Effector memory CD8-positive, alpha-beta T cell (primary cell): ENCODE measurements around the gene SMYD2.

ENCODE experiments used
- ATAC-seq: fragments of 150-1000 bp; cut with Tn5 transposase; replicated peaks from 2 replicates; pipeline ENCODE4 v1.10.0; 2021; ENCODE audit warnings: mild to moderate bottlenecking, moderate library complexity
- DNase-seq, 3 experiments: peaks; one replicate each; pipeline ENCODE4 v3.0.0; 2021
- H3K27ac Mint-ChIP-seq, 2 donors: one replicate each; pipeline ENCODE4 v1.8.0; 2022; ENCODE audit warnings: mild to moderate bottlenecking in 2 of 2, mixed read lengths in 2 of 2, moderate library complexity in 2 of 2
- H3K27me3 Mint-ChIP-seq, 2 donors: one replicate each; pipeline ENCODE4 v1.8.0; 2022; ENCODE audit warnings: mixed read lengths in 2 of 2
- H3K36me3 Mint-ChIP-seq: one replicate; pipeline ENCODE4 v1.8.0; 2022; ENCODE audit warnings: mild to moderate bottlenecking, moderate library complexity, mixed read lengths; ENCODE audit not compliant: insufficient read depth
- H3K4me1 Mint-ChIP-seq, 2 donors: one replicate each; pipeline ENCODE4 v1.8.0; 2022; ENCODE audit warnings: low read depth in 2 of 2, mixed read lengths in 2 of 2
- H3K4me3 Mint-ChIP-seq, 2 donors: one replicate each; pipeline ENCODE4 v1.8.0; 2022; ENCODE audit warnings: mild to moderate bottlenecking in 2 of 2, mixed read lengths in 2 of 2, moderate library complexity in 2 of 2
- H3K9me3 Mint-ChIP-seq, 2 donors: one replicate each; pipeline ENCODE4 v1.8.0; 2022; ENCODE audit warnings: mixed read lengths in 2 of 2
- total RNA-seq, 9 experiments: gene quantifications; one replicate each; lab custom pipeline; 2026; lab: John Stamatoyannopoulos, UW

Gene SMYD2, protein sequence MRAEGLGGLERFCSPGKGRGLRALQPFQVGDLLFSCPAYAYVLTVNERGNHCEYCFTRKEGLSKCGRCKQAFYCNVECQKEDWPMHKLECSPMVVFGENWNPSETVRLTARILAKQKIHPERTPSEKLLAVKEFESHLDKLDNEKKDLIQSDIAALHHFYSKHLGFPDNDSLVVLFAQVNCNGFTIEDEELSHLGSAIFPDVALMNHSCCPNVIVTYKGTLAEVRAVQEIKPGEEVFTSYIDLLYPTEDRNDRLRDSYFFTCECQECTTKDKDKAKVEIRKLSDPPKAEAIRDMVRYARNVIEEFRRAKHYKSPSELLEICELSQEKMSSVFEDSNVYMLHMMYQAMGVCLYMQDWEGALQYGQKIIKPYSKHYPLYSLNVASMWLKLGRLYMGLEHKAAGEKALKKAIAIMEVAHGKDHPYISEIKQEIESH
- 20.0 to 83.6 (median 25.6) reads per million in 9 experiments for total RNA-seq

DNA sequence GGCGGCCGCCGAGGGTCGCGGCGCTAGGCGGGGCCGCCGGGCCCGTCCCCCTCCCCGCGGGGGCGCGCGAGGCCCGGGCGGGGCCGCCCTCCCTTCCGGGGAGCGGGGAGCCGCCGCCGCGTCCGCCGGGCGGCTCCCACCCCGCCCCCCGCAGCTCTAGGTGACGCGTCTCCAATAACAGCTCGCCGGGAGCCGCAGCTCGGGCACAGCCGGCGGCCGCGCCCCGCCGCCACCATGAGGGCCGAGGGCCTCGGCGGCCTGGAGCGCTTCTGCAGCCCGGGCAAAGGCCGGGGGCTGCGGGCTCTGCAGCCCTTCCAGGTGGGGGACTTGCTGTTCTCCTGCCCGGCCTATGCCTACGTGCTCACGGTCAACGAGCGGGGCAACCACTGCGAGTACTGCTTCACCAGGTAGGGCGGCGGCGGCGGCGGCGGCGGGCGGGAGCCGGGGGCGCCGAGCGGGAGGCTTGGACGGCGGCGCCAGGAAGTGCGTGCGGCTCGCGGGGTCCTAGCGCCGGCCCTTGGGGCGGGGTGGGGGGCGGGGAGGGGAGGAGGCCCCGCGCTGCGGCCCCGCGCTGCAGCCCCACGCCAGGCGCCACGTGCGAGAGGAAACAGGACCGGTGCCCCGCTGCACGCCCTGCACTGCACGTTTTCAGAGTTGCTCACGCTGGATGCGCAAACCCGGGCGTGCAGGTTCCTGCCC lies at the start of gene SMYD2:
SMYD2 (plus strand) TSS at position 139 of the 699 bp plus-strand sequence; CDS start at position 235, 96 bp downstream.
- H3K4me1 Mint-ChIP-seq: peaks cover 29 to 50% of the 10 kb centered on the region in 2 donors
- no peaks in the 10 kb centered on the region for H3K9me3 Mint-ChIP-seq
- H3K27ac Mint-ChIP-seq: peak within 1 kb of the TSS; percentile 84 to 85
- DNase-seq (peak; percentile 49 to 53 (median 53)), ATAC-seq (peak; percentile 78)
- peaks cover 5% of the 10 kb centered on the region for H3K36me3 Mint-ChIP-seq
- H3K27me3 Mint-ChIP-seq: no peaks in the 10 kb centered on the region
- H3K4me3 Mint-ChIP-seq: peak within 1 kb of the TSS; percentile 82 to 87

DNA sequence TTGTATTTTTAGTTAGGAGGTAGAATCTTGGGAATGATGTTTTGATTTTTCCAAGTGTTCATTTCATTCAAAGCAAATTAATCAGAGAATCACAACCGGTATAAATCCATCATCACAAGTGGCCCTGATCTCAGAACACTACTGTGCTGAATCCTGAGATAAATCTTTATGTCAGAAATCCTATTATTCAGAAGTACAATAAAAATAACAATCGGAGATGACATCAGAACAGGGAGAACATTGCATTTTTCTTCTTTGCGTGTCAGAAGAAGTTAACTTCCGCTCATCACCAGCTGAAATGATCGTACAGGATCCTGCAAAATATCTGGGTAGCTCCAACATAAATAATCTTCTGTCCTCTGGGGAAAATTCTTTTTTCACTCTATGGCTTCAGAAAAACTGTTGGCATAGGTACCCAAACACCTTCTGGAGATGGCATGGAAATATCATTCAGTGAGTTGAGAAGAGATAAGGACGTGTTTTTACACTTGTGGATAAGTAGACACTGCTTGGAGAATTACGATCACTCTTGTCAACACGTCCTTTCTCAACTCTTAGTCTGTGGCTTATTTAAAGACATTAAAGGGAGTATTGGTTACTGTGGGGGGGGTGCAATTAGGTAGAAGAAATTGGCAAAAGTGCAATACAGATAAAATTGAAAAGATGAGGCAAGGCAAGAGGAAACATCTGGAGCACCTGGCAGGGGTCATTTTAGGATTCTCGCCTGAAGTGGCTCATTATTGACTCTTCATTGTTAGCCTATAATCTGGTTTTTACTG lies 46.9 kb upstream of the SMYD2 start:
- Mint-ChIP-seq H3K36me3 (no peaks in the 10 kb centered on the region), H3K27me3 (peaks cover 46 to 66% of the 10 kb centered on the region in 2 donors), H3K27ac (no peak overlapping the region), H3K4me3 (no peak overlapping the region), H3K9me3 (no peaks in the 10 kb centered on the region), H3K4me1 (no peaks in the 10 kb centered on the region)
- no peak for ATAC-seq
- no peak for DNase-seq

- DNase-seq: no peak
- no peak overlapping the region for H3K4me3 Mint-ChIP-seq
- no peak overlapping the region for H3K27ac Mint-ChIP-seq
- H3K9me3 Mint-ChIP-seq: no peaks in the 10 kb centered on the region
- peaks cover 49 to 69% of the 10 kb centered on the region in 2 donors for H3K27me3 Mint-ChIP-seq
- H3K36me3 Mint-ChIP-seq: no peaks in the 10 kb centered on the region
- no peak for ATAC-seq
- H3K4me1 Mint-ChIP-seq: no peaks in the 10 kb centered on the region
Measured at GRCh38 chr1:214234635-214235025, 46.3 kb upstream of the SMYD2 start.

DNA sequence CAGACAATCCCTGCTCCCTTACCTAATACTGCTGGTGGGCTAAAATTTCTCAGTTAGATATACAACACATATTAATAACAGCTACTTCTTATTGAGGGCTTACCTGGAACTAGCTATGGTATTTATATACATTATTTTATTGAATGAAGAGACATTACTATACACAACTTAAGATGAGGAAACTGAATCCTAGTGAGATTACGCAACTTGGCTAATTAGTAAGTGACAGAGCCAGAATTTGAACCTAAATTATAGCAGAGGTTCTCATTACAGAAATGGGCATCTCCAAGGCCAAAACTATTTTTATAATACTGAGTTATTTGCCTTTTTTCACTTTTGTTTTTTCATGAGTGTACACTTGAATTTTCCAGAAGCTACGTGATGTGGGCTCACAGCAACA lies 44.5 kb upstream of the SMYD2 start:
- Mint-ChIP-seq H3K9me3 (no peaks in the 10 kb centered on the region), H3K36me3 (no peaks in the 10 kb centered on the region), H3K27me3 (peaks cover 47 to 56% of the 10 kb centered on the region in 2 donors), H3K27ac (no peak overlapping the region), H3K4me3 (no peak overlapping the region), H3K4me1 (peaks cover 0 to 2% of the 10 kb centered on the region in 2 donors)
- ATAC-seq (no peak), DNase-seq (no peak)

DNA sequence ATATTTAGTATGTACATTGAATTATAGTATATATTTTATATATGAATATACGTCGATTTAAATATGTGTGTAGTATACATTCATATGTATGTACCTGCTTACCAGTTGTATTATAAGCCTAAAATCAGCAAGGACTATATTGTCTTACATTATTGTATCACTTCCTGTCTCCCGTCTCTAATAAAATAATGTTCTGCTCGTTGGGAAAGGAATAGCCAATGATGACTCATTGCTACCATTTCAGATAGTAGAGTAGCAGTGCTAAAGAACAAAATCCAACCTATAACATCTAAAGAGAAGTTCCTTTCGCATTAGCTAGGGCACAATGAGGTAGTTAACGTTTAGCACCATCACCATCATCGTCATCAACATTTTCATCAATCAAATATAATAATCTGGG lies 39.9 kb upstream of the SMYD2 start:
- no peak overlapping the region for H3K27ac Mint-ChIP-seq
- no peak for ATAC-seq
- no peak for DNase-seq
- peaks cover 0 to 2% of the 10 kb centered on the region in 2 donors for H3K4me1 Mint-ChIP-seq
- no peak overlapping the region for H3K4me3 Mint-ChIP-seq
- H3K27me3 Mint-ChIP-seq: peaks cover 54 to 60% of the 10 kb centered on the region in 2 donors
- H3K9me3 Mint-ChIP-seq: no peaks in the 10 kb centered on the region
- no peaks in the 10 kb centered on the region for H3K36me3 Mint-ChIP-seq

DNA sequence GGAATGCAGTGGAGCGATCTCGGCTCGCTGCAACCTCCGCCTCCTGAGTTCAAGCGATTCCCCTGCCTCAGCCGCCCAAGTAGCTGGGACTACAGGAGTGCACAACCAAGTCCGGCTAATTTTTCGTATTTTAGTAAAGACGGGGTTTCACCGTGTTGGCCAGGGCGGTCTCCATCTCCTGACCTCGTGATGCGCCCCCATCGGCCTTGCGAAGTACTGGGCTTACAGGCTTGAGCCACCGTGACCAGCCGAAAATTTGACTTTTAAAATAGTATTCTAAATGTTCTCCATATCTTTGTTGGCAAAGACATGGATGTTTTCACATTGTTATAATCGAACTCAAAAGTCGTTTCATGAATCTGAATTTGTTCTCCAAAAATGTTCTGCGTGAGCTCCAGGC lies 36.7 kb upstream of the SMYD2 start:
- Mint-ChIP-seq H3K27me3 (peaks cover 51% of the 10 kb centered on the region in 2 donors), H3K9me3 (no peaks in the 10 kb centered on the region), H3K4me3 (no peak overlapping the region), H3K4me1 (peaks cover 0 to 2% of the 10 kb centered on the region in 2 donors), H3K36me3 (no peaks in the 10 kb centered on the region), H3K27ac (no peak overlapping the region)
- DNase-seq (no peak), ATAC-seq (no peak)

GRCh38 chr1:214244841-214245240 lies 36.1 kb upstream of the SMYD2 start:
- H3K4me1 Mint-ChIP-seq: peaks cover 0 to 1% of the 10 kb centered on the region in 2 donors
- DNase-seq (no peak), ATAC-seq (no peak)
- H3K9me3 Mint-ChIP-seq: no peaks in the 10 kb centered on the region
- no peaks in the 10 kb centered on the region for H3K36me3 Mint-ChIP-seq
- H3K27me3 Mint-ChIP-seq: peaks cover 52 to 54% of the 10 kb centered on the region in 2 donors
- no peak overlapping the region for H3K27ac Mint-ChIP-seq
- H3K4me3 Mint-ChIP-seq: no peak overlapping the region

GRCh38 chr1:214247501-214248041 lies 33.4 kb upstream of the SMYD2 start:
- ATAC-seq: no peak
- Mint-ChIP-seq H3K36me3 (no peaks in the 10 kb centered on the region), H3K4me1 (no peaks in the 10 kb centered on the region), H3K9me3 (no peaks in the 10 kb centered on the region), H3K27ac (no peak overlapping the region), H3K4me3 (no peak overlapping the region), H3K27me3 (peaks cover 43 to 50% of the 10 kb centered on the region in 2 donors)
- DNase-seq: no peak

GRCh38 chr1:214248311-214249085 lies 32.5 kb upstream of the SMYD2 start:
- H3K9me3 Mint-ChIP-seq: no peaks in the 10 kb centered on the region
- H3K4me1 Mint-ChIP-seq: no peaks in the 10 kb centered on the region
- H3K4me3 Mint-ChIP-seq: no peak overlapping the region
- no peaks in the 10 kb centered on the region for H3K36me3 Mint-ChIP-seq
- ATAC-seq (no peak), DNase-seq (no peak)
- no peak overlapping the region for H3K27ac Mint-ChIP-seq
- peaks cover 41 to 47% of the 10 kb centered on the region in 2 donors for H3K27me3 Mint-ChIP-seq

- no peak for DNase-seq
- Mint-ChIP-seq H3K27me3 (peaks cover 36 to 43% of the 10 kb centered on the region in 2 donors), H3K9me3 (no peaks in the 10 kb centered on the region), H3K27ac (no peak overlapping the region), H3K4me1 (no peaks in the 10 kb centered on the region), H3K36me3 (no peaks in the 10 kb centered on the region), H3K4me3 (no peak overlapping the region)
- no peak for ATAC-seq
Measured at GRCh38 chr1:214249651-214250050, 31.3 kb upstream of the SMYD2 start.

- Mint-ChIP-seq H3K9me3 (no peaks in the 10 kb centered on the region), H3K27ac (no peak overlapping the region), H3K4me3 (no peak overlapping the region), H3K4me1 (no peaks in the 10 kb centered on the region), H3K27me3 (peaks cover 25 to 37% of the 10 kb centered on the region in 2 donors), H3K36me3 (no peaks in the 10 kb centered on the region)
- ATAC-seq (no peak), DNase-seq (no peak)
Measured at GRCh38 chr1:214251354-214251753, 29.6 kb upstream of the SMYD2 start.

GRCh38 chr1:214255509-214255908 lies 25.4 kb upstream of the SMYD2 start:
- Mint-ChIP-seq H3K27ac (no peak overlapping the region), H3K36me3 (no peaks in the 10 kb centered on the region)

More at GRCh38 chr1:214255509-214255908, 25.4 kb upstream of the SMYD2 start:
- ATAC-seq (no peak), DNase-seq (no peak)
- Mint-ChIP-seq H3K27me3 (peaks cover 39 to 51% of the 10 kb centered on the region in 2 donors), H3K9me3 (no peaks in the 10 kb centered on the region), H3K4me3 (no peak overlapping the region), H3K4me1 (peaks cover 0 to 2% of the 10 kb centered on the region in 2 donors)
